ENCODE data around the gene CLASP2. TPM values are rescaled to one million over a fixed set of nuclear protein-coding genes. Genes with fewer than 3 reads are reported as not detected.
"Not testable (repeated sequence)": the region's sequence is repeated elsewhere in the genome, so short reads cannot be mapped to it uniquely, and the experiment has no call there.

The CLASP2 gene
- total RNA-seq (2014; rRNA removed; shearing (Covaris generic)), result 18.6 and 71.6 TPM in 2 replicates

GRCh38 chr3:33717866-33718594, at the start of gene CLASP2:
Gene CLASP2 (minus strand): TSS chr3:33718254. CDS start chr3:33718002, 252 bp downstream.
- peak; percentile 89 for DNase-seq (ENCODE audit: low read depth)

DNA sequence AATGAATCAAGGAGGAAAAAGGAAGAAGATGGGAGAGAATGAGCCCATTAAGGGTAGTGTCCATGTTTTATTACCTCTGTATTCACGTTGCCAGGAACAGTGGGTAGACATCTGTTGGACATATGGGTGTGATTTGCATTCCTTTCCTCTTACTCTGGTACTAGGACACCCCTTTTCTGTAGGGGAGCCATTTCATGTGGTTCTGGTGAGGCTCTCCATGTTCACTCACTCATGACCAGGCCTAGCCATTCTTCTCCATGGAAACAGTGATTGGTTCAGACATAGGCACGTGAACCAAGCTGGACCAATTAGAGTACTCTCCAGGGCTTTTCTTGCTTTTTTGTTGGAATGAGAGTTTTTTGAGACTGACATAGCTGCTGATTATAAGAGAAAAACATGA, 40.8 kb upstream of the CLASP2 start:
- no peak for DNase-seq (ENCODE audit: low read depth)

DNA sequence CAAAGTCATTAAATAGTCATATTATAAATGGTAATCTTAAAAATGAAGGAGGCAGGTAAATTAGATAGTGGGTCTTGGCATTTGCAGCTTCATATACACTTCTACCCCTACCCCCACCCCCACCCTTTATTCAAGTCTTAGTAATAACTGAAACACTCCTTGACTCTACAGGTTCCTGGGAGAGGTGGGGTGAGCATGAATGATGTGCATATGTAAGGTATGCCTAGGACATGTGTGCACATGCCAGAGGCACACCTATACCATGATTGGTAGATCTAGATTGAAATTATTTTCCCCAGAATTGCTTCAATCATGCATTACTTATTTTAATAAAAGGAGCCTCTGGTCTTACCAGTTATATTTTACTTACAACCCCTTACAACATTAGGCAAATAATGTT, 40.2 kb upstream of the CLASP2 start:
- no peak for DNase-seq (ENCODE audit: low read depth)

GRCh38 chr3:33754391-33754790, 36.3 kb upstream of the CLASP2 start:
- DNase-seq (ENCODE audit: low read depth), result not testable (repeated sequence)

GRCh38 chr3:33751336-33751735, 33.3 kb upstream of the CLASP2 start:
- DNase-seq (ENCODE audit: low read depth), result no peak

DNA sequence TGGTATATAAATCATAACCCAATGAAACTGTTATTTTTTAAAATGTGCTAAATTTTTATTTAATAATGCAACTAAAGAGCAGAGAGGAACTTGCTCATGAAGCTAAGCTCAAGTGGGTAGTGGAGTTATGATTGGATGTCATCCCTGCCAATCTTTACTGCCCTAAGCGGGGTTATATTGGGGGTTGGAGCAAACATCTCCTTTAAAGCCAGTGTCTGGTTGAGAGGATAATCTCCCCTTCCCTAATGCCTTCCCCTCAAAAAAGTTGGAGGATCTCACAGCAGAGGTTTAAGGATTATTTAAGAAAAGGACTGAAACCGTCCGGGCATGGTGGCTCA, 32.1 kb upstream of the CLASP2 start:
- no peak for DNase-seq (ENCODE audit: low read depth)

- no peak for DNase-seq (ENCODE audit: low read depth)
Measured at GRCh38 chr3:33749546-33750210, 31.6 kb upstream of the CLASP2 start.

DNA sequence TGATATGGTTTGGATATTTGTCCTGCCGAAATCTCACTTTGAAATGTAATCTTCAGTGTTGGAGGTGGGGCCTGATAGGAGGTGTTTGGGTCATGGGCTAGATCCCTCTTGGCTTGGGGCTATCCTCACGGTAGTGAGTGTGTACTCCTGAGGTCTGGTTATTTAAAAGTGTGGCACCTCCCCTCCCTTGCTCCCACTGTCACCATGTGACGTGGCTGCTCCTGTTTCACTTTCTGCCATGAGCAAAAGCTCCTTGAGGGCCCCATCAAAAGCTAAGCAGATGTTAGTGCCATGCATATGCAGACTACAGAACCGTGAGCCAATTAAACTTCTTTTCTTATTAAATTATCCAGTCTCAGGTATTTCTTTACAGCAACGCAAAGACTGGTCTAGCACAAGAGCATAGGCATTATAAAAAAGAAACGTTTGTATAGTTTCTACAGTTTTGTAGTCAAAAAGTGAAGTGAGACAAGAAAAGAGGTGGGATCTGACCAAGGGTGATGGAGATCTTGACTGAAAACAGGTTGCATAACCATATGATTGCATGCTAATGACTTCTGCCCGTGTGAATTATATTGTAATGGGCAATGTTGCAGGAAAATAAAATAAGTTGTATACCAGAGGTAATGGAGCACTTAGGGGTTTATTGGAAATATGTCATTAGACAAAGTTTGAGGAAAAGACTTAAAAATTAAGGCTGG, 28.5 kb upstream of the CLASP2 start:
- no peak for DNase-seq (ENCODE audit: low read depth)

- DNase-seq (ENCODE audit: low read depth), result no peak
Measured at GRCh38 chr3:33737146-33737545, 19.1 kb upstream of the CLASP2 start.

DNA sequence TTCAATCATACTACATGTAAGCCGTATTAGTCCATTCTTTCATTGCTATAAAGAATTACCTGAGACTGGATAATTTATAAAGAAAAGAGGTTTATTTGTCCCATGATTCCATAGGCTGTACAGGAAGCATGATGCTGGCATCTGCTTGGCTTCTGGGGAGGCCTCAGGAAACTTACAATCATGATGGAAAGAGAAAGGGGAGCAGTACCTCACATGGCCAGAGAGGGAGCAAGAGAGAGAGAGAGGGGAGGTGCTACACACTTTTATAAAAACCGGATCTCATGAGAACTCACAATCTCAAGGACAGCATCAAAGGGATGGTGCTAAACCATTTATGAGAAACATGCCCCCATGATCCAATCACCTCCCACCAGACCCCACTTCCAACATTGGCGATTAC, 14.3 kb upstream of the CLASP2 start:
- no peak for DNase-seq (ENCODE audit: low read depth)

DNA sequence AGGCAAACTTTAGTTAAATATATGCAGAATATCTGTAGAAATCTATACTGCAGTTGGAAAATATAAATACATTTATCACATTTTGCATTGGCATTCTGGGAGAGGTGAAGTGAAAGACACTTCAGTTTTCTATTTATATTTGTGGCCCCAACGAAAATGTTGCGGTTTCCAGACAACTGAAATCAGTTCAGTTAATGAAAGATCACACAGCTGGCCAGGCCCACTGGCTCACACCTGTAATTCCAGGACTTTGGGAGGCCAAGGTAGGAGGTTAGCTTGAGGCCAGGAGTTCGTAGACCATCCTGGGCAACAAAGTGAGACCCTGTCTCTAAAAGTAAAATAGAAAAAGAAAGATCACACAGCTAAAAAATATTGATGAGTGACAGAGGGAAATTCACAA, 11.9 kb upstream of the CLASP2 start:
- no peak for DNase-seq (ENCODE audit: low read depth)

GRCh38 chr3:33724256-33724655, 6.2 kb upstream of the CLASP2 start:
- DNase-seq (ENCODE audit: low read depth), result no peak

GRCh38 chr3:33722626-33723370, 4.7 kb upstream of the CLASP2 start:
- DNase-seq (ENCODE audit: low read depth), result no peak

- no peak for DNase-seq (ENCODE audit: low read depth)
Measured at GRCh38 chr3:33722191-33722590, 4.1 kb upstream of the CLASP2 start.

GRCh38 chr3:33718595-33718907, 497 bp upstream of the CLASP2 start:
- no peak for DNase-seq (ENCODE audit: low read depth)

GRCh38 chr3:33717616-33717865, 513 bp downstream of the CLASP2 start:
- no peak for DNase-seq (ENCODE audit: low read depth)

DNA sequence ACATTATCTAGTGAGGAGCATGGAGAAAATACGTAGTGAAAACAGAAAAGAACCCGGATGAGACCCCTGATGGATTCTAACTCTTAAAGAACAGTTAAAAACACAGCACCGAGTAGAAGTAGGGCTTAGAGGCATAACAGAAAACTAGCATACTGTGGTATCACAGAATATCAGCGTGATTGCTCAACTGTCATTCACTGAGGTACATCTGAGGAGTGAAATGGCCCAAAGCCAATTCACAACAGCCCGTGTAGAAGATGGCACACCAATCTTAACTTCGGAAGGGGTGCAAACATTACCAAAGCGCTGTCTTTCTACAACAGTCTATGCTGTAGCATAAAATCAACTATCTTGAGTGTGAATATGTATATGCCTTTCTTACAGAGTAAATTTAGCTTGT, 1.8 kb downstream of the CLASP2 start:
- no peak for DNase-seq (ENCODE audit: low read depth)

DNA sequence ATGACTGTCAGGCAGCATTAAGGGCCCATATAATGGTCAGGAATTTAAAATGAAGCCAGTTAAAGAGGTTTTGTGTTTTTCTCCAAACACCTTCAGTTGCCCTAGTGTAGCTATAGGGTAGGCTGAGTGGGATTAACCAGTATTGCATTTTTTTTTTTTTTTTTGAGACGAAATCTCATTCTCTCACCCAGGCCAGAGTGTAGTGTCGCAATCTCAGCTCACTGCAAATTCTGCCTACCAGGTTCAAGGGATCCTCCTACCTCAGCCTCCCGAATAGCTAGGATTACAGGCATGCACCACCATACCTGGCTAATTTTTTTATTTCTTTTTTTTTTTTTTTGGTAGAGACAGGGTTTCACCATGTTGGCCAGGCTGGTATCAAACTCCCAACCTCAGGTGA, 7.0 kb downstream of the CLASP2 start:
- DNase-seq (ENCODE audit: low read depth), result no peak

GRCh38 chr3:33706056-33706455, 12.0 kb downstream of the CLASP2 start:
- DNase-seq (ENCODE audit: low read depth), result no peak

DNA sequence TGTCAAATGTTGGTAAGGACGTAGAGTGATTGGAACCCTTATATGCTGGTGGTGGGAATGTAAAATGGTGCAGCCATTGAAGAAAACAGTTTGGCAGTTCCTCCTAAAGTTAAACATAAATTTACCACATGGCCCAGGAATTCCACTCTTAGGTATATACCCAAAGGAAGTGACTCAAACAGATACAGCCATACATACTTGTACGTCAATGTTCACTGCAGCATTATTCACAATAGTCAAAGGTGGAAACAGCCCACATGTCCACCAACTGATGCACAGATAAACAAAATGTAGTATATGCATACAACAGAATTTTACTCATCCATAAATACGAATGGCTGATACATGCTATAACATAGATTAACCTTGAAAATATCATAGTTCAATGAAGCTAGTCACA, 13.2 kb downstream of the CLASP2 start:
- no peak for DNase-seq (ENCODE audit: low read depth)

DNA sequence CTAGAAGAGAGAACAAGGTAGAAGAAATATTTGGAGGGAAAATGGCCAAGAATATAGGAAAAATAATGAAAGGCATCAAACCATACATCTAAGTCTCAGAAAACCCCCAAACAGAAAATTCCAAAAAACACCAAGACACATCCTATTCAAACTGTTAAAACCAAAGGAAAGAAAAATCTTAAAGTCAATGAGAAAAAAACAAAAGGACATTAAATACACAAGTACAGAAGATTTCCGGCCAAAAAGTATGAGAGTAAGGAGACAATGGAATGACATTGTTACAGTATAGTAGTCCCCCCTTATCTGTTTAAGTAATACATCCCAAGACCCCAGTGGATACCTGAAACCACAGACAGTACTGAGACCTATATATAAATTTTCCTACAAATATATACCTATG, 18.8 kb downstream of the CLASP2 start:
- no peak for DNase-seq (ENCODE audit: low read depth)

- DNase-seq (ENCODE audit: low read depth), result no peak
Measured at GRCh38 chr3:33694944-33695343, 23.1 kb downstream of the CLASP2 start.

DNA sequence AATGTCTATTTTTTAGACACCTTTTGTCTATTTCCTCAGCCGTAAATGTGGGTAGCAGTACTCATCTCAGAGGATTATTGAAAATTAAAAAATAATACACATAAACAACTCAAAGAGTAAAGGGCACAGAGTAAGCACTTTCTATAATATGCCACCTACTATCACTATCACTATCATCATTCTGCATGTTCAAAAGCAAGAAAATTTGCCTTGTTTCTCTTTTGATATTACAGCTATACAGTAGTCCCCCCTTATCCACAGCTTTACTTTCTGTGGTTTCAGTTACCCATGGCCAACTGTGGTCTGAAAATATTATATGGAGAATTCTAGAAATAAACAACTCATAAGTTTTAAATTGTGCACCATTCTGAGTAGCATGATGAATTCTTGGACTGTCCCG, 27.7 kb downstream of the CLASP2 start:
- no peak for DNase-seq (ENCODE audit: low read depth)
